Measurements from ENCODE around the gene KLF9.

Gene KLF9

DNA sequence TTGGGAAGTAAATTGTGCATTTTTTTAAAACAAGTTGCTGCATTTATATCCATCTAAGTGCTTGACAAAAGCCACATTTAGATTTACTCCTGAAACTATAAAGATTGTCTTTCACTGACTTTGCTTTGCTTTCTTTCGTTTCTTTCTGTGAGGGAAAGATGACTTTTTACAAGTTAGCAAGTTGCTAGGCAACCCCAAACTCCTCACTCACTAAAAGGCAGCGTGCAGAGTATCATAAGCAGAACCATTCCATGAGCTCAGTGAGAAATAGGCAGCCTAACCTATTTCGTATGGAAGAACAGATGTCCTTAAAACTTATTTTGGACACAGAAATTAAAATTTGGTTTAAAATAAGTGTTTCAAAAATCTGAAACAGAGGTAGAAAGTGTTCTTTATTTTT, 29.0 kb downstream of the KLF9 start (continued):
- no peak for TF ChIP-seq ZNF16 (tag by site-specific recombination; IDR thresholded peaks at IDR 0.05; ENCODE audit: low read depth)
- TF ChIP-seq ZNF239 (tag by site-specific recombination; IDR thresholded peaks at IDR 0.05) = no peak
- TF ChIP-seq ZFHX2 (tag by site-specific recombination; conservative IDR thresholded peaks at IDR 0.05) = no peak
- no peak for TF ChIP-seq GLIS1 (tag by site-specific recombination; IDR thresholded peaks at IDR 0.05)

- CTCF ChIA-PET = interaction anchor here (0.6 to 0.9 kb wide), 4 partner anchors 72 to 563 kb away, joined by 3 to 6 read pairs (median 4); no protein-coding TSS in a partner anchor
- Histone ChIP-seq H3K9me3 (ENCODE audit: control insufficient read depth, insufficient read depth, low read depth, low read length) (no peaks in the 10 kb centered on the region), H3K4me3 (ENCODE audit: low read depth, low read length) (no peak overlapping the region), H3K27ac (ENCODE audit: extremely low read depth, low read depth, low read length) (no peak overlapping the region), H3K4me1 (ENCODE audit: control insufficient read depth, insufficient read depth, low read length) (no peaks in the 10 kb centered on the region), H3K36me3 (ENCODE audit: control insufficient read depth in 2 of 2, insufficient read depth in 1 of 2, low read length in 2 of 2) (peaks cover 0 to 25% of the 10 kb centered on the region in 2 experiments; a peak in 1 of 3 replicates)
- TF ChIP-seq ZNF2 (tag by site-specific recombination; IDR thresholded peaks at IDR 0.05) = no peak
- TF ChIP-seq SCRT1 (tag by site-specific recombination; IDR thresholded peaks at IDR 0.05; ENCODE audit: borderline replicate concordance) = peak; percentile 54; the same call in 1 of the 2 replicates
- no peak for TF ChIP-seq EGR2 (tag by site-specific recombination; IDR thresholded peaks at IDR 0.05; ENCODE audit: low read depth)
- no peak for TF ChIP-seq BCL11B (tag by site-specific recombination; IDR thresholded peaks at IDR 0.05; ENCODE audit: low read depth)
- TF ChIP-seq MYNN (tag by site-specific recombination; IDR thresholded peaks at IDR 0.05; ENCODE audit: borderline replicate concordance) = no peak
- TF ChIP-seq ZNF138 (tag by site-specific recombination; IDR thresholded peaks at IDR 0.05; ENCODE audit: borderline replicate concordance) = no peak
- no peak for TF ChIP-seq ZNF624 (tag by site-specific recombination; IDR thresholded peaks at IDR 0.05)
- no peak for TF ChIP-seq ZNF341 (tag by site-specific recombination; IDR thresholded peaks at IDR 0.05; ENCODE audit: low read depth)
- no peak for TF ChIP-seq ZBTB17 (tag by site-specific recombination; IDR thresholded peaks at IDR 0.05)
- TF ChIP-seq, protein P1, sequence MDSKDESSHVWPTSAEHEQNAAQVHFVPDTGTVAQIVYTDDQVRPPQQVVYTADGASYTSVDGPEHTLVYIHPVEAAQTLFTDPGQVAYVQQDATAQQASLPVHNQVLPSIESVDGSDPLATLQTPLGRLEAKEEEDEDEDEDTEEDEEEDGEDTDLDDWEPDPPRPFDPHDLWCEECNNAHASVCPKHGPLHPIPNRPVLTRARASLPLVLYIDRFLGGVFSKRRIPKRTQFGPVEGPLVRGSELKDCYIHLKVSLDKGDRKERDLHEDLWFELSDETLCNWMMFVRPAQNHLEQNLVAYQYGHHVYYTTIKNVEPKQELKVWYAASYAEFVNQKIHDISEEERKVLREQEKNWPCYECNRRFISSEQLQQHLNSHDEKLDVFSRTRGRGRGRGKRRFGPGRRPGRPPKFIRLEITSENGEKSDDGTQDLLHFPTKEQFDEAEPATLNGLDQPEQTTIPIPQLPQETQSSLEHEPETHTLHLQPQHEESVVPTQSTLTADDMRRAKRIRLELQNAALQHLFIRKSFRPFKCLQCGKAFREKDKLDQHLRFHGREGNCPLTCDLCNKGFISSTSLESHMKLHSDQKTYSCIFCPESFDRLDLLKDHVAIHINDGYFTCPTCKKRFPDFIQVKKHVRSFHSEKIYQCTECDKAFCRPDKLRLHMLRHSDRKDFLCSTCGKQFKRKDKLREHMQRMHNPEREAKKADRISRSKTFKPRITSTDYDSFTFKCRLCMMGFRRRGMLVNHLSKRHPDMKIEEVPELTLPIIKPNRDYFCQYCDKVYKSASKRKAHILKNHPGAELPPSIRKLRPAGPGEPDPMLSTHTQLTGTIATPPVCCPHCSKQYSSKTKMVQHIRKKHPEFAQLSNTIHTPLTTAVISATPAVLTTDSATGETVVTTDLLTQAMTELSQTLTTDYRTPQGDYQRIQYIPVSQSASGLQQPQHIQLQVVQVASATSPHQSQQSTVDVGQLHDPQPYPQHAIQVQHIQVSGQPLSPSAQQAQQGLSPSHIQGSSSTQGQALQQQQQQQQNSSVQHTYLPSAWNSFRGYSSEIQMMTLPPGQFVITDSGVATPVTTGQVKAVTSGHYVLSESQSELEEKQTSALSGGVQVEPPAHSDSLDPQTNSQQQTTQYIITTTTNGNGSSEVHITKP (tag by site-specific recombination; IDR thresholded peaks at IDR 0.05) = peak; percentile 52
- peak; percentile 89 for TF ChIP-seq SCRT2 (tag by site-specific recombination; IDR thresholded peaks at IDR 0.05)
- TF ChIP-seq ZNF692 (tag by site-specific recombination; IDR thresholded peaks at IDR 0.05) = no peak
- POLR2A ChIA-PET = no interaction called here
Measured at GRCh38 chr9:70382709-70383605, 31.5 kb downstream of the KLF9 start.

DNA sequence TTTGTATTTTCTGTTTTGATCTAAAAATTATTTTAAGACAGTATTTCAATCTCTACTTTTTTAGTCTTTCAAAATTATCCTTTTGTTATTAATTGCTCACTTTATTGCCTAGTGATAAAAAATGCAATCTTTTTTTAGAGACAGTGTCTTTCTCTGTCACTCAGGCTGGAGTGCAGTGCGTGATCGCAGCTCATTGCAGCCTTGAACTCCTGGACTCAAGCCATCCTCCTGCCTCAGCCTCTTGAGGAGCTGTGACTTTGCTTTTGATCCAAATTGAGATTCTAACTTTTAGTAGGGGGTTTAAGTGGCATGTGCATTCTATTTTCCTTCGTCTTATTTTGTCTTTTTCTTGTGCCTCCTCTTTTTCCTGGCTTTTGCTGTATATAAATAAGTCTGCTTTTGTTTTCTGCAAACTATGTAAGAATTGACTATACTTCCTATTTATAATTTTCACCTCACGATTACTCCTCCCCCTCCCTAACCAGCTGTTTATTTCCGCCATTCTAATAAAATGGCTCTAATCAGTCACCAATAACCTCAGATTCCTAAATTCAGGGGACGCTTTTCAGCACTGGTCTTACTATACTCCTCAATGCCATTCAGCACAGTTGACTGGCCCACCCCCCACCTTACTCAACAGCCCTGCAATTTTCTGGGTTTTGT, 32.3 kb downstream of the KLF9 start:
- TF ChIP-seq, protein P1 (tag by site-specific recombination; IDR thresholded peaks at IDR 0.05) = 0 out of 2 replicates have a peak, but pooled peaks have one; percentile 34
- no peak for TF ChIP-seq ZIC2 (tag by site-specific recombination; IDR thresholded peaks at IDR 0.05)
- ChIA-PET CTCF (interaction anchor here (0.7 to 0.9 kb wide), 2 partner anchors 102 to 563 kb away, joined by 5 to 6 read pairs; no protein-coding TSS in a partner anchor), POLR2A (no interaction called here)
- Histone ChIP-seq H3K9me3 (ENCODE audit: control insufficient read depth, insufficient read depth, low read depth, low read length) (no peaks in the 10 kb centered on the region), H3K27ac (ENCODE audit: extremely low read depth, low read depth, low read length) (no peak overlapping the region), H3K4me1 (ENCODE audit: control insufficient read depth, insufficient read depth, low read length) (no peaks in the 10 kb centered on the region), H3K4me3 (ENCODE audit: low read depth, low read length) (no peak overlapping the region), H3K36me3 (ENCODE audit: control insufficient read depth in 2 of 2, insufficient read depth in 1 of 2, low read length in 2 of 2) (peaks cover 0 to 19% of the 10 kb centered on the region in 2 experiments; a peak in 1 of 3 replicates)

All from HEK293 (cell line).